Coronary artery (tissue), 2 donors: ENCODE measurements around the gene LGR4.

Experiments
- DNase-seq: peaks from one replicate; pipeline ENCODE4 v3.0.0-alpha.2; 2017; ENCODE audit warnings: low spot score
- H3K27ac ChIP-seq, 2 donors: fragments of 200-600 bp; sonication (generic); one replicate each; pipeline ENCODE4 v1.5.1; 2016 to 2019
- H3K4me3 ChIP-seq: fragments of 200-600 bp; sonication (generic); 2 replicates; pipeline ENCODE4 v1.5.1; 2016; ENCODE audit warnings: mild to moderate bottlenecking, moderate library complexity
- CTCF ChIP-seq: fragments of 200-600 bp; sonication (generic); IDR thresholded peaks from one replicate; pipeline ENCODE4 v1.5.1; 2019; ENCODE audit warnings: antibody characterized with exemption

The LGR4 gene

DNA sequence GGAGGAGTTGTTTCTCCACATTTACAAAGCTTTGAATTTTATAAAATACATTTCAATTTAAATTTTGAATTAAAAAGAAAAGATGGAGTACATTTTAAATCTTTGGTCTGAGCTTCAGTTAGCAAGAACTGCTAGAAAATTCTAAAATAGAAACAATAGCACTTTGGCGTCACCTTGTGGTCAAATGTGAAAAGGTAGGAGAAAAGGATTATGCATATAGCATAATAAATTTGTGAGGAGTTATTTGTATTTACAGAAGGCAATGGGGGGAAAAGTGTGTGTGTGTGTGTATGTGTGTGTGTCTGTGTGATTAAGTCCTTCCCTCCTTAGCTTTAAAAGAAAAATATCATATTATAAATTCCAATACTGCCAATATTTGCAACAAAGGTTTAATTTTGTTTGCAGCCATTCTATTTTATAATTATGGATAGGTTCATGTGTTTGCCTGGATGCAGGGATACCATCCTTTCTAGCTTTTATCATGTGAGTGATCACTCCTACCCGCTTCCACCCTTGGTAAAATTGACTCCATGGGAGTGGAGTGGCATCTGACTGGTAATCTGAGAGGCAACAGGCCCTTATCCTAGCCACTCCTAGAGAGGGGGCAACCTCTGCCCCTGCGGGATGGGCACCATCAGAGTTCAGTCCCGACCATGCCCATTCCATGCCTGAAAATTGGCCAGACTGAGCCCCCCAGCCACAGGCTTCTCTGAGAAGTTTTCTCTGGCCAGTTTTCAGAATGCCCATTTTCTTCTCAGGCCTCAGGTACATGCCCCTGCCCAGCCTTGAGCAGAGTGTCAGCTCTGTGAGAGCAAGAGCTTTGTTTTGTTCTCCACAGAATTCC lies 13.6 kb upstream of the LGR4 start:
- DNase-seq = no peak
- Histone ChIP-seq H3K4me3 (no peak overlapping the region), H3K27ac (no peak overlapping the region)
- peak; percentile 92 for TF ChIP-seq CTCF

DNA sequence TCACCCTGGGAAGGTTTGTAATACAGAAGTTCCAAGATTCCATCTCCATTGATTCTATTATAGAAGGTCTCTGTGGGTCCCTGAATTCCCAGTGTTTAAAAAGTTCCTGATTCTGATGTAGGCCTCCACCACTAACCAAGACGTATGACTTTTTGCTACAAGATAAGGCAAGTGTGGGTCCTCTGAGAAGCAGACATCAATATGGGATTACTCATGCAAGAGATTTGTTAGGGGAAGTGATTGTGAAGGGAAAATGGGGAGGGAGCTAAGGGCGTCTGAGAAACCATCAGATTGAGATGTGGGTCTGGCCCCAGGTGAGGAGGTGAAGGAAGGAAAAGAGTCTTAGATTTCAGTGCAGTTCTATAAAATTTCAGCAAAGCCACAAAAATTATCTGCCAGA lies 10.2 kb upstream of the LGR4 start:
- no peak for TF ChIP-seq CTCF
- H3K27ac ChIP-seq = no peak overlapping the region
- H3K4me3 ChIP-seq = no peak overlapping the region
- no peak for DNase-seq

DNA sequence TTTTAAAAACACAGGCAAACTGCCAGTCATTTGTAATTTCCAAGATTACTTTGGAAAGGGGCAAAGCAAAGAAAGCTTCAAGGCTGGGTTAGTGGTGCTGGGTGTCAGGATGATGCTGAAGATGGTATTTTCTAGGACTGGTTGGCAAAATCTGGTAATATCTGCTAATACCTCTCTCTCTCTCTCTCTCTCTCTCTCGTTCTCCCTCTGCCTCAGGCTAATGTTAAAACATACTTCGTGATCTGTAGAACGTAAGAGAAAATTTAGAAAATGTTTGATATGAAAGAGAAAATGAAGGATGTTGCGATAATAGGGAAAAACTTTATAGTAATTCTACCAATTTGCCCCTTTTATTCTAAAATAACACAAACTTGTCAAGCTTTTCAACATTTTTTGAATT lies 9.4 kb upstream of the LGR4 start:
- TF ChIP-seq CTCF = no peak
- no peak for DNase-seq

GRCh38 chr11:27477831-27478230 lies 5.2 kb upstream of the LGR4 start:
- TF ChIP-seq CTCF = no peak
- Histone ChIP-seq H3K4me3 (no peak overlapping the region), H3K27ac (no peak overlapping the region)
- no peak for DNase-seq

More for the DNA sequence above, 9.4 kb upstream of the LGR4 start:
- Histone ChIP-seq H3K4me3 (no peak overlapping the region), H3K27ac (no peak overlapping the region)

DNA sequence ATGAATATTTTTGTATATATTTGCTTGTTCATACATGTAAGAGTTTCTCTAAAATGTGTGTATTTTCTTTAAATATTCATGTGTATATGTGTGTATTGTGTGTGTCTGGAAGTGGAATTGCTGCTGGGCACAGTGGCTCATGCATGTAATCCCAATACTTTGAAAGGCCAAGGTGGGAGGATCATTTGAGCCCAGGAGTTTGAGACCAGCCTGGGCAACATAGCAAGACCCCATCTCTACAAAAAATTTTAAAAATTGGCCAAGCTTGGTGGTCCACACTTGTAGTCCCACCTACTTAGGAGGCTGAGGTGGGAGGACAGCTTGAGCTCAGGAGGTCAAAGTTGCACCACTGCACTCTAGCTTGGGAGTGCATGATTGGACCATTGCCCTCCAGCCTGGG lies 4.7 kb upstream of the LGR4 start:
- TF ChIP-seq CTCF = no peak
- H3K27ac ChIP-seq = no peak overlapping the region
- DNase-seq = no peak

GRCh38 chr11:27475622-27476021 lies 3.0 kb upstream of the LGR4 start:
- no peak overlapping the region for H3K4me3 ChIP-seq
- no peak for DNase-seq
- H3K27ac ChIP-seq = no peak overlapping the region
- TF ChIP-seq CTCF = no peak

More for the DNA sequence above, 4.7 kb upstream of the LGR4 start:
- no peak overlapping the region for H3K4me3 ChIP-seq

- DNase-seq = peak; percentile 73
- Histone ChIP-seq H3K4me3 (peak overlapping the region; percentile 93), H3K27ac (peak overlapping the region; percentile 41 to 88)
- no peak for TF ChIP-seq CTCF
Measured at GRCh38 chr11:27473017-27473406, 422 bp upstream of the LGR4 start.
